GDM1 (cell line): Measurements from ENCODE around the gene OR52K2.
A peak's percentile ranks its signal among the peaks of the same experiment; 100 is the strongest.
"Not testable (repeated sequence)": the region's sequence is repeated elsewhere in the genome, so short reads cannot be mapped to it uniquely, and the experiment has no call there.

Source experiments
- DNase-seq: peaks from one replicate; lab custom pipeline; 2025; lab: John Stamatoyannopoulos, UW

Gene OR52K2

DNA sequence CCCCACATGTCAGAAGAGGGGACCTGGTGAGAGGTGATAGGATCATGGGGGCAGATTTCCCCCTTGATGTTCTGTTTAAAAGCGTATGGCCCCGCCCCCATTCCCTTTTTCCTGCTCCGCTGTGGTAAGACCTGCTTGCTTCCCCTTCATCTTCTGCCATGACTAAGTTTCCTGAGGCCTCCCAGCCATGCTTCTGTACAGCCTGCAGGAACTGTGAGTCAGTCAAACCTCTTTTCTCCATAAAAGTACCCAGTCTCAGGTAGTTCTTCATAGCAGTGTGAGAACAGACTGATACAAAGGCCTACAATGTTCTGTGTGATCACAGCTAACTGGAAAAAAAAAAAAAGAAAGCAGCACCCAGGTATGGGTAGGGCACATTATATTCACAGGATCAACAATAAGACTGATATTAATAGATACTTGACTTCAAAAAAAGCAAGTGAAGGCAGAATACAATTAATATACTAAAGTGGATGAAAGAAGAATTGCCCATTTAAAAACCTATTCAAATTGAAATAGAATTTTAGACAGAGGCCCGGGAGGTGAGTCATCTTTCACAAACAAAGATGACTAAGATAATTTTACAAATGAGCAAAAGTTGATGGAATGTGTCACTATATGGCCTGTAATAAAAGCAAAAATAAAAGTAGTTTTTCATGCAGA is 31.6 kb downstream of the OR52K2 start:
- DNase-seq: peak; percentile 46

DNA sequence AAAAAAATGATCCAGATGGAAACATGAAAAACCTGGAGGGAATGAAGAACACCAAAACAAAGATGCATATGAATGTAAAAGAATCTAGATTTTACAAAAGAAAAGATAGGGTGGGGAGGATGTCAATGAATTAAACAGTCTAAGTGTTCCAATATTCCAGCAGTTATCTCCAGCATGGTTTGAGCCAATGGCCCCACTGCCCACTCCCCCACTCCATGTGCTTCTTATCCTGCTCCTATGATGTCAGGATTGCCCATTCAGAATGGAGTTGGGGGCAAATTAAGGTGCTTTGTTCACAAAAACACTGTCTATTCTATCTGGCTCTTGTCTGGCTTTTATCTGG is 32.1 kb downstream of the OR52K2 start:
- DNase-seq: no peak

DNA sequence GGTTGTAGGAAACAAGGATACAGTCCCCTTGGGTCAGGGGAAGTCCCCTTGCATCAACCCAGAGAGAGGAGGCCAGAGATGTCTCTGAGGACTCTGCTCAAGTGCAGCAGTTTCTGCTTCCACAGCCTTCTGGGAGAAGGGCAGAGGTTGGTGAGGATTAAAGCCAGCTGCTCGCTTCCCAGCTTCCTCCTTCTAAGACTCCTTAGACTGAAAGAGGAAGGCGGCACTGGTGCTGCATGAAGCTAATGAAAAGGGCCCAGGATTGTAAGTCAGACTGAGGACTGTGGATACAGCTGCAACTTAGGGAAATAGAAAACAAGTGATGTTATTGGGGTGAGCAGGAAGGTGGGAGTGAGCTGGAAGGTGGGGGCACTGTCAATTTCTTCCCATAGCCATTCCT is 33.4 kb downstream of the OR52K2 start, which contains the start of gene OR52K1:
OR52K1 (plus strand) TSS at position 202 of the 400 bp plus-strand sequence. CDS start 6,255 bp downstream, outside the sequence.
- DNase-seq: peak; percentile 50

DNA sequence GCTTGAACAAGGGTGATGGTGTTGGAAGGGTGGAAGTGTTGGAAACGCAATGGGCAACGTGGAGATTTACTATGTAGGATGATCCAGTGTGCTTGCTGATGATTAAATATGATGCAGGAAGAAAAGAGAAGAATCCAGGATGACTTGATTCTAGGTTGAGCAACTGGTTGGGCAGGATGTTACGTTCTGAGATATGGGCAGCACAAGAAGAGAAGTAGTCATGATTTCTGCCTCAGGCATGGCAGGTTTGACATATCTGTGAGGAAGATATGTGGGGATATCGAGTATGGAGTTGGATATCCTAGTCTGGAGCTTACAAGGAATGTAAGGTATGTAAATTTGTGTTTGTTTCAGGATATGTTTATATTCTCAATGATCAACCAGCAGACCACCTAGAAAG is 35.2 kb downstream of the OR52K2 start:
- no peak for DNase-seq

GRCh38 chr11:4491405-4491804 is 42.3 kb downstream of the OR52K2 start:
- not testable (repeated sequence) for DNase-seq

GRCh38 chr11:4491878-4492606 is 42.9 kb downstream of the OR52K2 start:
- no peak for DNase-seq

GRCh38 chr11:4493480-4493818 is 44.4 kb downstream of the OR52K2 start:
- DNase-seq: no peak

DNA sequence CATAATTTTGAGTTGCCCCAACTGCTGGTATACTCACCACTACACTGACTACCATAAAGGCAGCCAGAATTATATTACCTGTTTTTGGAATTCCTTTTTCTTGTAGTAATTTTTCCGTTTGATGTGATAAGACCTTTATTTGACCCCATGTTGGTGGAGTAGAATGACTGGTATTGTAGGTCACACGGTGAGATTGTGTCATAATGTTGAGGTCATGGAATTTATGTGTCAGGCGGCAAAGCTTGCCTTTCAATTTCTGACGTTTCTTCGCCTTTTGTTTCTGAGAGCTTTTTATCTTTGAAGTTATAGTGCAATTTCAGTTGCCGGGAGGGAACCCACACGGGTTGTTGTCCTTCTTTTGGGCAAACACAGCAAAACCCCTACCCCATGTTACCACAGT is 46.4 kb downstream of the OR52K2 start:
- DNase-seq: no peak

DNA sequence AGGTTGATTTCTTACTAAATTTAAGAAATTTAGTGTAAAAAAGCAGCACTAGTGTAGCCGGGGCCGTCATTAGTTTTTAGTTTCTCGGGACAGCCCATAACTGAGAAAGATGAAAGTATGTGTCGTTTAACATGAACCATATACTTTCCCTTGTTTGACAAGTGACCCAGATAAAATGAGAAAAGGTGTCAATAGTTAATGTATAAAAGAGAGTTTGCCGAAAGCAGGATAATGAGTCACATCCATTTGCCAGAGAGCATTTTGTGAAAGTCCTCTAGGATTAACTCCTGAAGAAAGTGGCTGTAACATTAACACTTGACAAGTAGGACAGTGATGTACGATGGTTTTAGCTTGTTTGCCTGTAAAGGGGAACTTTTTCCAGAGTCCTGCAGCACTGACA is 46.9 kb downstream of the OR52K2 start:
- no peak for DNase-seq

DNA sequence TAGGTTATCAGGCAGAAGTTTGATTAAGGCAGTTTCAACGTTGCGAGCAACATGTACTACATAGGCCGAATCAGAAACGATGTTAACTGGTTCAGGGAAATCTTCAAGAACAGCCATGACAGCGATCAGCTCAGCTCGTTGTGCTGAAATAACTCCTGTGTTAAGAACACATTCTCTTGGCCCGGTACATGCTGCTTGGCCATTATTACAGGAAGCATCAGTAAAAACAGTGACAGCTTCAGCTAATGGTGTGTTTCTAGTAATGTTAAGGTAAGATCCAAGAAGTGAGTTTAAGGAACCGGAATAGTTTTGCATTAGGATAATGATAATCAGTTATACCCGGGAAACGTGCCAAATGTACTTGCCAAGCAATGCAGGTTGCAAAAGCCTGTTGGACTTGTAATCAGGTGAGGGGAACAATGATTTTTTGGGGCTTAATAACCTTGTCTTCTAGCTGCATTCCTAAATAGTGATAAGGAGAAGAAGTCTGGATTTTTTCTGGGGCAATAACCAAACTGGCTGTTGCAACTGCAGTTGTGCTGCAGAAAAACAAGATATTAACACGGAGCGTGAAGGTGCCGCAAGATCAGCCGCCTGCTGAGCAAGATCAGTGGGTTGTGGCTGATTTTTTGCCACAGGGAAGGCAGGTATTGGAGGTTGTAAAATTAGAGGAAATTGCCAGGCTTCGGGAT is 47.6 kb downstream of the OR52K2 start:
- DNase-seq: no peak
